Activated CD4-positive, alpha-beta T cell treated with anti-CD3 and anti-CD28 coated beads, Interleukin-2, amount 10 ng/mL, durations not matched to agents 7 days and 5 days (primary cell): Measurements from ENCODE around the gene SRPK3. TPM values are rescaled to one million over a fixed set of nuclear protein-coding genes. Genes with fewer than 3 reads are reported as not detected.

Experiments
- CTCF ChIA-PET: fragments of 350-600 bp; sonication (Branson Sonifier 250); formaldehyde crosslinking; loops from one replicate; lab custom pipeline; 2021; ENCODE audit warnings: antibody characterized with exemption; lab: Charles Lee
- POLR2A ChIA-PET: fragments of 350-600 bp; sonication (Branson Sonifier 250); formaldehyde crosslinking; loops from one replicate; lab custom pipeline; 2021; ENCODE audit warnings: antibody characterized with exemption; lab: Charles Lee
- DNase-seq: peaks from one replicate; pipeline ENCODE4 v3.0.0-alpha.2; 2020
- H3K27ac Mint-ChIP-seq: one replicate; pipeline ENCODE4 v1.8.0; 2021; ENCODE audit warnings: mild to moderate bottlenecking, moderate library complexity, mixed read lengths
- H3K27me3 Mint-ChIP-seq: one replicate; pipeline ENCODE4 v1.8.0; 2021; ENCODE audit warnings: mixed read lengths
- H3K36me3 Mint-ChIP-seq: one replicate; pipeline ENCODE4 v1.8.0; 2021; ENCODE audit warnings: low read depth, mixed read lengths
- H3K4me1 Mint-ChIP-seq: one replicate; pipeline ENCODE4 v1.8.0; 2021; ENCODE audit warnings: mixed read lengths
- H3K4me3 Mint-ChIP-seq: one replicate; pipeline ENCODE4 v1.8.0; 2021; ENCODE audit warnings: mild to moderate bottlenecking, moderate library complexity, mixed read lengths
- H3K9me3 Mint-ChIP-seq: one replicate; pipeline ENCODE4 v1.8.0; 2021; ENCODE audit warnings: mixed read lengths
- total RNA-seq, 2 experiments: library from RNA; stranded (reverse); gene quantifications; one replicate each; pipeline ENCODE4 v1.2.3, GENCODE V29; 2021

Gene SRPK3, protein sequence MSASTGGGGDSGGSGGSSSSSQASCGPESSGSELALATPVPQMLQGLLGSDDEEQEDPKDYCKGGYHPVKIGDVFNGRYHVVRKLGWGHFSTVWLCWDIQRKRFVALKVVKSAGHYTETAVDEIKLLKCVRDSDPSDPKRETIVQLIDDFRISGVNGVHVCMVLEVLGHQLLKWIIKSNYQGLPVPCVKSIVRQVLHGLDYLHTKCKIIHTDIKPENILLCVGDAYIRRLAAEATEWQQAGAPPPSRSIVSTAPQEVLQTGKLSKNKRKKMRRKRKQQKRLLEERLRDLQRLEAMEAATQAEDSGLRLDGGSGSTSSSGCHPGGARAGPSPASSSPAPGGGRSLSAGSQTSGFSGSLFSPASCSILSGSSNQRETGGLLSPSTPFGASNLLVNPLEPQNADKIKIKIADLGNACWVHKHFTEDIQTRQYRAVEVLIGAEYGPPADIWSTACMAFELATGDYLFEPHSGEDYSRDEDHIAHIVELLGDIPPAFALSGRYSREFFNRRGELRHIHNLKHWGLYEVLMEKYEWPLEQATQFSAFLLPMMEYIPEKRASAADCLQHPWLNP
- not detected for total RNA-seq

- H3K27ac Mint-ChIP-seq, result peak within 1 kb of the TSS; percentile 71
- ChIA-PET POLR2A (no interaction called here), CTCF (interaction anchor here (1.7 kb wide), 1 partner anchor 166 kb away, joined by 3 read pairs; no protein-coding TSS in a partner anchor)
Measured at GRCh38 chrX:153780678-153781427, at the start of gene SRPK3. Gene SRPK3 (plus strand): TSS chrX:153781041. CDS start chrX:153781087, 46 bp downstream.

DNA sequence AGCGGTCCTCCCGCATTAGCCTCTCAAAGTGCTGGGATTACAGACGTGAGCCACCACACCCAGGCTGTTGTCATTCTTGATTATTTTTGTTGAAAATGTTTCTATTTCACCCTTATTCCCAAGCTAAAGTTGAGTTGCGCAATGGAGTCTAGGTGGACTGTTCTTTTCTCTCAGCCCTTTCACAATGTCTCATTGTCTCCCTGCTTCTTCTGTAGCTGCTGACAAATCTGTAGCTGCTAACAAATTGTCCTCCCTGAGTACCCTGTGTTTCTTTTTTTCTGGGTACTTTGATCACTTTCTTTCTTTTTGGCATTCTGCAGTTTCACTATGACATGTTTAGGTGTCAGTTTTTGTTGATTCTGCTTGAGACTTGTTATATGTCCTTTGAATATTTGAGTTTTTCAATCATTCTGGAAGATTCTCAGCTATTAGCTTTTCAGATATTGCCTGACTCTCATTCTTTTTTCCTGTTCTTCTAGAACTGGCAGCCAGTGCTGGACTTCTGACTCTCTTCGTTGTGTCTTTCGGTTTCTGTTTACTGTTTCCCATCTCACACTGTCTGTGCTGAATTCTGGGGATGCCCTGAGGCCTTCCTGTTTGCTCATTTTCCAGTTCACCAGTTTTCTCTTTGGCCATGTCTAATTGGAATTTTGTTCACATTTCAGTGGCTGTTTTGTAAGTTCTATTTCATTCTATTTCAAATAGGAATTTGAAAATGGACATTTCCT lies 49.6 kb upstream of the SRPK3 start:
- Mint-ChIP-seq H3K4me1 (peaks cover 45% of the 10 kb centered on the region), H3K4me3 (no peak overlapping the region), H3K27ac (peak overlapping the region; percentile 70), H3K9me3 (peaks cover 8% of the 10 kb centered on the region), H3K36me3 (peaks cover 36% of the 10 kb centered on the region), H3K27me3 (no peaks in the 10 kb centered on the region)
- no peak for DNase-seq
- ChIA-PET CTCF (no interaction called here), POLR2A (no interaction called here)

More at GRCh38 chrX:153780678-153781427, at the start of gene SRPK3:
- H3K36me3 Mint-ChIP-seq, result no peaks in the 10 kb centered on the region
- H3K27me3 Mint-ChIP-seq, result peaks cover 8% of the 10 kb centered on the region
- H3K9me3 Mint-ChIP-seq, result no peaks in the 10 kb centered on the region
- H3K4me3 Mint-ChIP-seq, result no peak within 1 kb of the TSS
- DNase-seq, result no peak
- no peaks in the 10 kb centered on the region for H3K4me1 Mint-ChIP-seq

DNA sequence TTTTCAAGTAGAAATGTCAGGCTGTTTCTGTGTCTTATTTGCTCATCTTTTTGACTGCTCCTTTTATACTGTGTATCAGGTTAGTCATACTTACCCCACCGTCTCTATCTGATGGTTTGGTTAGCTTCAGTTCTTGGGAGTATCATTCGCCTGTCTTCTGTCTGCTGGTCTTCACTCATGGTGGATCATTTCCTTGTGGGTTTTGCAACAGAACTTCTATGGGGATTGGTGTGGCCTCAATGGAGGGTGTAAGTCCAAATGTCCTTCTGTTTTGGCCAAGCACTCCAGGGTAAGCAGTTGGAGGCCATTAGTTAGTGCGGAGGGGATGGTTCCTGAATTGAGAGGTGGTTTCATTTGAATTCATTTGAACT lies 49.0 kb upstream of the SRPK3 start:
- Mint-ChIP-seq H3K4me1 (peaks cover 43% of the 10 kb centered on the region), H3K36me3 (peaks cover 38% of the 10 kb centered on the region), H3K9me3 (peaks cover 8% of the 10 kb centered on the region), H3K4me3 (no peak overlapping the region), H3K27me3 (no peaks in the 10 kb centered on the region), H3K27ac (peak overlapping the region; percentile 70)
- no peak for DNase-seq
- POLR2A ChIA-PET, result no interaction called here
- CTCF ChIA-PET, result no interaction called here

DNA sequence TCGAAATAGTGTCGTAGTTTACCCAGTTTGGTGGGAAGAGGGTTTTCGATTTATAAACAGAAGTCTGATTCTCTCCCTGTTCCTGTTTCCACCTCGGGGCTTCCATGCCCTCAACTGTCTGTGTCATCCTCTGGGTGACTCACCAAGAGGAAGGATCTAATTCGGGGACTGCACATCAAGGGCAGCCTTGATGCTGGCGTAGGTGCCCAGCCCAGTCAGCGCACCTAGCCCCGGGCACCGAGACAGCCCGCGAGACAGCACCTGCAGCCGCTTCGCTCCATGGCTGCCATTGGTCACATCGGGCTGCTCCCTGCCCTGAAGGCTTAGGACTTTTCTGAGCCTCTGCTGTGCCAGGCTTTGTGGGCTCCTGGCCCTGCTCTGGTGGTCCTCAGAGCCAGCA lies 48.4 kb upstream of the SRPK3 start:
- Mint-ChIP-seq H3K4me1 (peaks cover 37% of the 10 kb centered on the region), H3K4me3 (no peak overlapping the region), H3K36me3 (peaks cover 38% of the 10 kb centered on the region), H3K27me3 (no peaks in the 10 kb centered on the region), H3K27ac (no peak overlapping the region), H3K9me3 (peaks cover 8% of the 10 kb centered on the region)
- ChIA-PET POLR2A (no interaction called here), CTCF (no interaction called here)
- no peak for DNase-seq

DNA sequence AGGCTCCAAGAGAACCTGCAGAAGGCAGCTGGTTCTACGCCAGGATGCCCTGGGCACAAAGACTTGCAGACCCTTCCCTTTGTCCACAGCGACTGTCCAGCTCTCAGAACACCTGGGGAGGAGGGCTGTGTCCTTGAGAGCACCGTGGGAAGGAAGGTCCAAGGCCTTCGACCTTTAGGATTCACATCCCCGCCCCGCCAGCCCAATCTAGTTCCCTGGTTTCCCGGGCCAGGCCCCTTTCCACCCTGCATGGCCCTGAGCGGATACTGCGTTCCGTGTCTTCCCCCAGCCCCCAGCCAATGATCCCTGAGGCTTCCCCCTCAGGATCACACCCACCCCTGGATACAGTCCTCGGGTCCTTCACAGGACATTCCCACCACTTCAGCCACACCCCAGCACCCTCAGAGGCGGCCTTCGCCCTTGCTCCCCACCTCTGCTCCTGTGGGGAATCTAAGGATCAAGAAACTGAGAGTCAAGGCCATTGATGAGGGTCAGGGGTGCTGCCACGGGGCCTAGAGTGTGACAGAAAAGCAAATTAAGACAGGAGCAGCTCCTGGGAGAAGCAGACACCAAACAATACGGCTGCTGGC lies 47.1 kb upstream of the SRPK3 start:
- Mint-ChIP-seq H3K4me1 (peaks cover 33% of the 10 kb centered on the region), H3K36me3 (peaks cover 35% of the 10 kb centered on the region), H3K27ac (no peak overlapping the region), H3K27me3 (no peaks in the 10 kb centered on the region), H3K4me3 (no peak overlapping the region), H3K9me3 (peaks cover 8% of the 10 kb centered on the region)
- ChIA-PET POLR2A (no interaction called here), CTCF (interaction anchor here (0.6 to 1.5 kb wide), 2 partner anchors 66 to 158 kb away, joined by 3 to 5 read pairs; no protein-coding TSS in a partner anchor)
- DNase-seq, result no peak

DNA sequence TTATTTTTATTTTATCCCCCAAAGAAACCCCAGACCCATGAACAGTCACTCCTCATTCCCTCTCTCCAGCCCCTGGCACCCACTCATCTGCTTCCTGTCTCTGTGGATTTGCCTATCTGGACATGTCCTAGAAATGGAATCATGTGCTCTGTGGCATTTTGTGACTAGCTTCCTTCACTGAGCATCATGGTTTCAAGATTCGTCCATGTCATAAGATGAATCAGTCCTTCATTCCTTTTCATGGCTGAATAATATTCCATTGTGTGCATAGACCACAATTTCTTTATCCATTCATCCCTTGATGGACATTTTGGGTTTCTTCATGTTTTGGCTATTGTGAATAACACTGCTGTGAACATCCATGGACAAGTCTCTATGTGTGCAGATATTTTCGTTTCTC lies 46.0 kb upstream of the SRPK3 start:
- H3K9me3 Mint-ChIP-seq, result peaks cover 8% of the 10 kb centered on the region
- H3K27me3 Mint-ChIP-seq, result no peaks in the 10 kb centered on the region
- no peak for DNase-seq
- peaks cover 44% of the 10 kb centered on the region for H3K4me1 Mint-ChIP-seq
- no peak overlapping the region for H3K4me3 Mint-ChIP-seq
- H3K27ac Mint-ChIP-seq, result no peak overlapping the region
- ChIA-PET POLR2A (no interaction called here), CTCF (interaction anchor here (0.6 to 1.5 kb wide), 4 partner anchors 18 to 212 kb away, joined by 3 to 5 read pairs (median 4); no protein-coding TSS in a partner anchor)
- H3K36me3 Mint-ChIP-seq, result peaks cover 30% of the 10 kb centered on the region

GRCh38 chrX:153735274-153735673 lies 45.6 kb upstream of the SRPK3 start:
- H3K27me3 Mint-ChIP-seq, result no peaks in the 10 kb centered on the region
- no peak overlapping the region for H3K4me3 Mint-ChIP-seq
- H3K36me3 Mint-ChIP-seq, result peaks cover 33% of the 10 kb centered on the region
- ChIA-PET POLR2A (no interaction called here), CTCF (interaction anchor here (0.6 to 1.6 kb wide), 5 partner anchors 8 to 31 kb away, joined by 3 to 5 read pairs (median 4); no protein-coding TSS in a partner anchor)
- peaks cover 48% of the 10 kb centered on the region for H3K4me1 Mint-ChIP-seq
- H3K9me3 Mint-ChIP-seq, result peaks cover 8% of the 10 kb centered on the region
- H3K27ac Mint-ChIP-seq, result peak overlapping the region; percentile 58
- DNase-seq, result no peak

GRCh38 chrX:153736071-153736820 lies 44.6 kb upstream of the SRPK3 start:
- H3K36me3 Mint-ChIP-seq, result peaks cover 30% of the 10 kb centered on the region
- CTCF ChIA-PET, result interaction anchor here (1.3 to 1.6 kb wide), 3 partner anchors 9 to 17 kb away, joined by 3 to 4 read pairs (median 3); no protein-coding TSS in a partner anchor
- H3K4me1 Mint-ChIP-seq, result peaks cover 49% of the 10 kb centered on the region
- H3K27me3 Mint-ChIP-seq, result no peaks in the 10 kb centered on the region
- H3K27ac Mint-ChIP-seq, result peak overlapping the region; percentile 19
- POLR2A ChIA-PET, result no interaction called here
- no peak for DNase-seq
- peaks cover 7% of the 10 kb centered on the region for H3K9me3 Mint-ChIP-seq
- no peak overlapping the region for H3K4me3 Mint-ChIP-seq

GRCh38 chrX:153736871-153737441 lies 43.9 kb upstream of the SRPK3 start:
- Mint-ChIP-seq H3K27ac (no peak overlapping the region), H3K9me3 (peaks cover under 1% of the 10 kb centered on the region), H3K36me3 (peaks cover 23% of the 10 kb centered on the region), H3K27me3 (no peaks in the 10 kb centered on the region), H3K4me1 (peaks cover 44% of the 10 kb centered on the region), H3K4me3 (no peak overlapping the region)
- POLR2A ChIA-PET, result no interaction called here
- no peak for DNase-seq
- CTCF ChIA-PET, result interaction anchor here (1.6 kb wide), 1 partner anchor 16 kb away, joined by 3 read pairs; no protein-coding TSS in a partner anchor

DNA sequence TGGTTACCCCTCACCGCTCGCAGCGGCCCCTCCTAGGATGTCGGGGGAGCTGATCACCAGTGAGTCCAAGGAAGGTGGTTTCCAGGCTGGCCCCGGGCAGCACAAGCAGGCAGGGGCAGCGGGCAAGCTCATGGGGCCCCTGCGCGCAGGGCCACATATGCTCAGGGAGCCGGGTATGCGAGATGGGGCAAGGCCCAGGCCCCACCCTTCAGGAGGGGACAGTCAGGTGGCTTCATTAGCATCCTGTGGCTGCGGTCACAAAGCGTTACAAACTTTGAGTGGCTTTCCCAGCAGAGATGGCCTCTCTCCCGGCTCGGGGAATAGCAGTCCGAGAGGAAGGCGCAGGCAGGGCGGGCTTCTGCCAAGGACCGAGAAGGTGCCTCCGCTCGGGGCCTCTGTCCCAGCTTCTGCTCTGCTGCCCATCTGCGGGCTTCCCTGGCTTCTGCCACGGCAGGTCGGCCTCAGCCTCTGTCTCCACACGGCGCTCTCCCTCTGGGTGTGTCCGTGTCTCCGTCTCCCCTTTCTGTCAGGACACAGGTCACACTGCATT lies 42.7 kb upstream of the SRPK3 start:
- CTCF ChIA-PET, result no interaction called here
- POLR2A ChIA-PET, result no interaction called here
- no peak for DNase-seq
- no peak overlapping the region for H3K27ac Mint-ChIP-seq
- peaks cover 17% of the 10 kb centered on the region for H3K36me3 Mint-ChIP-seq
- no peak overlapping the region for H3K4me3 Mint-ChIP-seq
- H3K9me3 Mint-ChIP-seq, result no peaks in the 10 kb centered on the region
- peaks cover 40% of the 10 kb centered on the region for H3K4me1 Mint-ChIP-seq
- no peaks in the 10 kb centered on the region for H3K27me3 Mint-ChIP-seq
